HG03108 (cell line): ENCODE data around the gene DNAJB12.
"Not testable (repeated sequence)": the region's sequence is repeated elsewhere in the genome, so short reads cannot be mapped to it uniquely, and the experiment has no call there.

ENCODE experiments used
- ATAC-seq: cut with Tn5 transposase; IDR thresholded peaks from one replicate; pipeline ENCODE4 v1.9.1; 2021; ENCODE audit warnings: moderate library complexity; ENCODE audit not compliant: unreplicated experiment

Gene DNAJB12

DNA sequence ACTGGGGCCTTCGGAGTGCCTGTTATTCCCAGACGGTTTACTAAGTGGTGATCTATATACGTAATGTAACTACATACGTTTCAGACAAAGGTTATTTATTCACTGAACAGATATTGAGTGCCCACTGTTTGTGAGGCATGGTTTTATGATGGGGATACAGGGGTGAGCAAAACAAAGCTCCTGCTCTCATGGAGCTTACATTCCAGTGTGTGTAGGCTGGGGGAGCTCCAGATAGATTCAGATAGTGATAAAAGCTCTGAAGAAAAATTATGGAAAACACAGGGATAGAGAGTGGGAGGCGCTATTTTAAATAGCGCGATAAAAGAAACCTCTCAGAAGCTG lies 466 bp upstream of the DNAJB12 start:
- ATAC-seq, result no peak

GRCh38 chr10:72353965-72354355 lies 759 bp downstream of the DNAJB12 start:
- ATAC-seq, result no peak

DNA sequence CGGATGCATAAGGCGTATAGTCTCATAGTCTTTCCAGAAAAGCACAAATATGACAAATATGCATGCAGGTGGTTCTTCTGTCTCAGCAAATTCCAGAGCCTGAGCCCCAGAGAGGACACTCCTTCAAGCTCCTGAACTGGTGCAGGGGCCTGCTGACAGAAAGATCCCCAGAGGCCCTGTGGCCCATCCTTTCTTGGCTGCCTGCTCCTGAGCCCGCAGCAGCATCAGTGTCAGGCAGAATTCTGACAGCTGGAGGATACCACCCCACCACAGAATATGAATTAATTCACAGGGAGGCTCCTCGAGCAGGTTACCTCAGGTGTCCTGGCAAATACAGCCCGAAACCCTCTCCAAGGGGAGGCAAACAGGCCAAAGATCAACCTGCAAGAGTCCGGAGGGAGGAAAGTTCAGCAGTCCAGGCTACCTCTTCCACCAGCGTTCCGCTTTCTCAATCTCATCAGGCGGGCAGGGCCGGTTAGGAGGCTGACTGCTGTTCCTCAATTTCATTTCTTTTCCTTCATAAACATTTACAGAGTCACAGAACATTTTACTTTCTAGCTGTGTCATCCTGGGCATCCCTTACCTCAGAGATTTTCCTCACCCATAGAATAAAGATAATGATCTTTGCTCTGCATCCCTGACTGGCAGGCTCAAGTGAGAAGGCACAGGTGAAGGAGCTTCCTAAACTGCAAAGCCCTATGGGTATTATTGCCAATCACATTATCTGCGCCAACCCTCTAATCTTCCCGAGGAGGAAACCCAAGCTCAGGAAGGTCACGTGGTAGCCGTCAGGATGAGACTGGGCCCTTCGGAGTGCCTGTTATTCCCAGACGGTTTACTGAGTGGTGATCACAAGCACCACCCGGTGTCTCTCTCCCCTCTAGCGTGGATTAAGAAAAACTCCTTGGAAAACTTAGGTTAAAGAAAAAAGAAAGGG lies 1.4 kb downstream of the DNAJB12 start:
- no peak for ATAC-seq

DNA sequence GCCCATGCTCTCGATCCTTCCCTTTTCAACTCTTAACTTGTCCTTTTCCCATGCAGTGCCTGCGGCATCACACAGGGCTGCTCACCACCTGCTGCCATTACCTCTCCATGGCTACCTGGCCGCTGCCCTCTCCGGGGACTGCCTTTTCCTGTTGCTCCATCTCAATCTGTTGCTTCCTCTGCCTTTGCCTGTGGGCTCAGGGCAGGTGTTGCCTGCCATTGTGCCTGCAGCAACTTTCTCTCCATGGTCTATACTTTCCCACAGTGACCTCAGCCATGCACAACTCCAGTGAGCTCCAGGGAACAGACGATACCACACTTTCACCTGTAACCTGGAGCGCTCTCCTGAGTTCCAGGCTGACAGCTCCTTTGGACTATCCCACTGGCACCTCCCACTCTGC lies 3.2 kb downstream of the DNAJB12 start:
- no peak for ATAC-seq

DNA sequence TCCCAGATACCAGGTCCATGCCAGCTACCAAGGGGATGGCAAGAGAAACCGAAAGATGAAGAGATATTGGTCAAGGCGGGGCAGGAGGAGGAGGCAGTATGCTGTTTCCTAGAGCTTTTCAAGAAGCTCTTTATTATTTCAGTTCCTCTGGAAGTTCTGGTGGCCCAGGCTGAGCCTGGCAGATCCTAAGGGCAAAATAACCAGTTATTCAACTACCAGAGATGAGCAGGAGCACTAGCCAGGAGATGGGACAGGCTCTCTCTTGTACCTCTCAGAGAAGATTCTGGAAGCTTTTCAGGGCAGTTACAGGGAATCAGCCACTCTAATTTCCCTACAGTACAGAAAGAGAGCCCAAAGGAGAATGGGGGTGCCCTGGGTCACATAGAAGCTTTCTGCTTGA lies 5.3 kb downstream of the DNAJB12 start:
- no peak for ATAC-seq

DNA sequence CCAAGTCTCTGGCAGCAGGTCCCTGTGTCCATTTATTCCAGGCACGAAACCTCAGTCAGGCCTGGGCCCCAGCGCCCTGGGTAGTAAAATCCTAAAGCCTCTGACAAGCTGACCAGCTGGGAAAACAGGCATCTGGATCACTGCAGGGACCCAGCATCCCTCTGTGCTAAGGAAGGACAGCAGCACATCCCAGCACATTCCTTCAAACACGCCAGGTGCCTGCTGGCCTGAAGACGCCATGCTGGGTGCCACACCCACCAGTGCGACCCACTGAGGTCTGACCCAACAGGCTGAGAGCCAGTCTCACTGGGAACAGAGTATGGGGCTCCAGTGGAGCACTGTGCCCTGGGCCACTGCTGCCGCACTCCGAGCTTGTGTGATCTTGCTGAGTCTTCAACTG lies 6.4 kb downstream of the DNAJB12 start:
- no peak for ATAC-seq

- ATAC-seq, result not testable (repeated sequence)
Observed at GRCh38 chr10:72346117-72346516, 8.6 kb downstream of the DNAJB12 start.

DNA sequence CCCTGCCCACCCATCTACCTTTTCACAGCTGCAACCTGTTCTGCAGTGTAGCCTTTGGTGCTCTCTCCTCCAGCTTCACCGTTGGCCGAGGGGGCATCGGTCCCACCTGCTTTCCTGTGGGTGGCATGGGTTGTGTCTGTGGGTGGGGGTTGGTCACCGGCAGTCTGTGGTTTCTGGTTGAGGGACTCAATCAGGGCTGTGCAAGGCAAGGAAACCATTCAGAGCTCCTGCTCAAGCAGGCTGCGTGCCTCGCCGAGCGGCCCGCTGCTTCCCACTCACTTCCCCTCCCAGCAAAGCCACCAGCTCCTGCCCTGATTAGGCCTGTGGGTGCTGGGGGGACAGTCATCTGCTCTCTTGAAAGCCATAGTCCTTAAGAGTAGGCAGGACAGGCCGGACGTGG lies 9.8 kb downstream of the DNAJB12 start:
- no peak for ATAC-seq

DNA sequence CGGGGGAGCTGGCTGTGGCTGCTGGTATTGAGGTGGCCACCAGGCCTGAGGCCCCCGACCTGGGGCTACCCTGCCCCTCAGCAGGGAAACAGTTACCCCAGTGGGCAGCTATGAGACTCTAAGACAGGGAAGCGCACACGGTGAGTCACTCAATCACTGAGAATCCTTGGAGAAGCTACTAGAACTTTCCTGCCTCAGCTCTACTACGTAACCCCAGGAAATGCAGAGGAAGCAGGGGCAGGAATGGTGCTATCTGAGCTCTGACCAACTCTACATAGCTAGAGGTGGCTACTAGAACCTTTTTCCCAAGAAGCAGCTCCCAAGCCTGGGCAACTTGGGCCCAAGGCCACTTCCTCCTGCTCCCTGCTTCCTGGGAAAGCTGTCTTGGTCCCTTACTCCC lies 11.8 kb downstream of the DNAJB12 start:
- no peak for ATAC-seq

GRCh38 chr10:72340510-72341261 lies 14.0 kb downstream of the DNAJB12 start:
- no peak for ATAC-seq

- ATAC-seq, result no peak
Observed at GRCh38 chr10:72338180-72338579, 16.5 kb downstream of the DNAJB12 start.

- no peak for ATAC-seq
Observed at GRCh38 chr10:72337722-72338121, 17.0 kb downstream of the DNAJB12 start.

GRCh38 chr10:72337039-72337629 lies 17.6 kb downstream of the DNAJB12 start:
- no peak for ATAC-seq

DNA sequence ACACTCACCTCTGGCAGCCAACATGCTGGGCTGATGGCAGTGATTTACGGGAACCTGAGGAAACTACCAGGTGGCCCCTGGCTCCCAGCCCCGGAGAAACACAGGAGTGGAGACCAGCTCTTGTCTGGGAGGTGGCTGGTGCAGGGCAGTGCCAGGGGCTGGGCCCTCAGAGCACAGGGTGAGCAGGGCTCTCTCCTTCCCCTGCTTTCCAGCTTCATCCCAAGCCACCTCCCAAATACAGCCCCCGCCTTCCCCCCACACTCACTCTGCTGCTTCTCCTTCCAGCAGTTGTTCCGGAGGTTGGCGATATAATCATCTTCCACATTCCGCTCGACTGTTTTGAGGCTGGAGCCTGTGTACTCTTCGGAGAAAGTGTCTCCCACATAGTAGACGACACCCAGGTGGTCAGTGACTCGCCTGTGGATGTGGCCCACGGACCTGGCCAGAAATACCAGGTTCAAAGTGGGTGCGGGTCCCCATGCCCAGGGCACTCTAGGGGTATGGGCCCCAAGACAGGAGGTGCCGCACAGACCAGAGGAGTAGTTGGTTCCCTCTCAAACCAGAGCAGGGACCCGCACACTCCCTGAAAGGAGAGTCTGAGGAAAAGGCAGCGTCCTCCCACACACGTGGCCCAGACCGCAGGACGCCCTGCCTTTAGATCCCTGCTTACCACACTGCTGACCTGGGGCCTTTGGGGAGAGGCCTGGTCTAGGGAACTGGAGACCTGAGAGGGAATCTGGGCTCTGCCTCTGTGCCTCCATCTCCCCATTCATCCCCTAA lies 18.3 kb downstream of the DNAJB12 start:
- ATAC-seq, result no peak

DNA sequence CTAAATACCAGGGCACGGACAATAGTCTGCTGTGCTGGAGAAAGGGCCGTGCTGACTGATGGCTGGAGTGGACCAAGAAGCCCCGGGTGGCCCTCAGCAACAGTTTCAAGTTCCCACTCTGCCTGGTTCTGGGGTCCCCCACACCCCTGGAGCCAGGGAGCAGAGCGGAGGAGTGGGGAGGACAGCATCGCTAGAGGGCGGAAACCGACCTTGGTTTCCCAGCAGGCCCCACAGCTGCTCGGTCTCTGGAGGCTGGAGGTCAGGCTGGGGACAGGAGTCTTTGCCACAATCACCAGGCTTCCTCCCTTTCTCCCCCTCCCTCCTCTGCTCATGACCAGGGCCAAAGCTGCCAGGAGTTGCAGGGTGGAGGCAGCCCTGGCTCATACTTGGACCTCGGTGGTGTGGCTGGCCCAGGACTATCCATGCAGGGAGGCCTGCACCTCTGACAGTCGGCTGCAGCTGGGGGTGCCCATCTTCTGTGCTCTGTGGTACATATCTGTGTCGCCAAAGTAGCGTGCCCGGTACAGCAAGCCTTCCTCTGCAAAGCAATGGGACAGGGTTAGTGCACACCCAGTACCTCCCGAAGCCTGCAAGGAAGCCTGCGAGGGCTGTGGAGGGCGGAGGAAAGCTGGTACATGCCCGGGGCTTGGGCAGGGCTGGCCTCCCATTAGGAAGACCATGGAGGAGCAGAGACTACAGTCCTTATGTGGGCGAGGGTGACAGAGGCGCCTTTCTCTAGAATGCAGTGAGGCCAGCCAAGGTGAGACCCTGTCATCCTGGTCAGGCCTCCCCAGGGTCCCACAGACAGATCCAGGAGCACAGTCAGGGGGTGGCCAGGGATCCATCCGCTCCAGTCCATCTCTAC lies 19.1 kb downstream of the DNAJB12 start:
- peak; percentile 34 for ATAC-seq

- ATAC-seq, result peak; percentile 54
Observed at GRCh38 chr10:72334825-72335393, 19.8 kb downstream of the DNAJB12 start.

DNA sequence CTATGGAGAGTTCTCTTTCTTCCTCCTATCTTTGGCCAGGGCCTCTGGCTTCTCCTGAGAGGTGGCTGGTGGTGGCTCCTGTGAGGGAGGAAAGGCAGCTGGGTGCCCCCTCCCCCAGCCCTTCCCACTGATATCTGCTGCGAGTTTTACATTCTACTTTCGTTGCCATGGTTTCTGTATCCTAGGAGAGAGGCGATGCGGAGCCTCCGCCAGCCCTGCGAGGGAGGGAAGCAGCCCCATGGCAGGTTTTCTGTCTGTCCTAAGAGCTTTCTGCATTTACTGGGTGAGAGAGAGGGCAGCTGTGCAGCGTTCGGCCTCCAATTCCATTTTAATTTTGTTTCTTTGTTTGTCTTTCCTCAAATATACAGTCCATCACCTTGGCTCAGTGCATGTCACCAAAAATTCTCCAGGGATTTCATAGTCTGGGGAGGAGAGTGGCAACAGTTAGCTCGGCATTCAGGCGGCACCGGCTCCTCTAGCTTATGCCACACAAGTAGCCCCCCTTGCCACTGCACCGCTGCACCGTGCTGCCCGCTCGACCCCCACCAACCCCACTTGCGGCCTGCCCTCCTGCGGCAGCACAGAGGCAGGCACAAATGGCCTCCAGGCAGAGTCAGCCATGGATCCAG lies 20.4 kb downstream of the DNAJB12 start:
- ATAC-seq, result no peak

GRCh38 chr10:72333112-72334015 lies 21.4 kb downstream of the DNAJB12 start:
- ATAC-seq, result no peak
